ENCODE data around the gene ATP5F1D. TPM values are rescaled to one million over a fixed set of nuclear protein-coding genes. Genes with fewer than 3 reads are reported as not detected.

ATP5F1D gene
- total RNA-seq, 1 donor from 2014 or later, result 282 TPM

- ATAC-seq, result no peak
- DNase-seq (ENCODE audit: low spot score), result no peak
These were observed 15.3 kb downstream of the ATP5F1D start for GRCh38 chr19:1256646-1257474.

- ATAC-seq (no peak), DNase-seq (ENCODE audit: low spot score) (no peak)
These were observed 16.1 kb downstream of the ATP5F1D start for GRCh38 chr19:1257475-1258162.

GRCh38 chr19:1258163-1258492 lies 16.6 kb downstream of the ATP5F1D start:
- no peak for ATAC-seq
- no peak for DNase-seq (ENCODE audit: low spot score)

GRCh38 chr19:1258707-1259205 lies 17.2 kb downstream of the ATP5F1D start:
- DNase-seq (ENCODE audit: low spot score) (no peak), ATAC-seq (no peak)

GRCh38 chr19:1259206-1259875 lies 17.8 kb downstream of the ATP5F1D start:
- DNase-seq (ENCODE audit: low spot score) (peak; percentile 83), ATAC-seq (peak; percentile 16)

- DNase-seq (ENCODE audit: low spot score) (peak; percentile 61), ATAC-seq (no peak)
These were observed 18.6 kb downstream of the ATP5F1D start for GRCh38 chr19:1259876-1260748.

GRCh38 chr19:1260749-1261537 lies 19.4 kb downstream of the ATP5F1D start:
- DNase-seq (ENCODE audit: low spot score), result peak; percentile 98
- ATAC-seq, result peak; percentile 70

GRCh38 chr19:1261538-1261797 lies 19.9 kb downstream of the ATP5F1D start:
- no peak for ATAC-seq
- DNase-seq (ENCODE audit: low spot score), result no peak

DNA sequence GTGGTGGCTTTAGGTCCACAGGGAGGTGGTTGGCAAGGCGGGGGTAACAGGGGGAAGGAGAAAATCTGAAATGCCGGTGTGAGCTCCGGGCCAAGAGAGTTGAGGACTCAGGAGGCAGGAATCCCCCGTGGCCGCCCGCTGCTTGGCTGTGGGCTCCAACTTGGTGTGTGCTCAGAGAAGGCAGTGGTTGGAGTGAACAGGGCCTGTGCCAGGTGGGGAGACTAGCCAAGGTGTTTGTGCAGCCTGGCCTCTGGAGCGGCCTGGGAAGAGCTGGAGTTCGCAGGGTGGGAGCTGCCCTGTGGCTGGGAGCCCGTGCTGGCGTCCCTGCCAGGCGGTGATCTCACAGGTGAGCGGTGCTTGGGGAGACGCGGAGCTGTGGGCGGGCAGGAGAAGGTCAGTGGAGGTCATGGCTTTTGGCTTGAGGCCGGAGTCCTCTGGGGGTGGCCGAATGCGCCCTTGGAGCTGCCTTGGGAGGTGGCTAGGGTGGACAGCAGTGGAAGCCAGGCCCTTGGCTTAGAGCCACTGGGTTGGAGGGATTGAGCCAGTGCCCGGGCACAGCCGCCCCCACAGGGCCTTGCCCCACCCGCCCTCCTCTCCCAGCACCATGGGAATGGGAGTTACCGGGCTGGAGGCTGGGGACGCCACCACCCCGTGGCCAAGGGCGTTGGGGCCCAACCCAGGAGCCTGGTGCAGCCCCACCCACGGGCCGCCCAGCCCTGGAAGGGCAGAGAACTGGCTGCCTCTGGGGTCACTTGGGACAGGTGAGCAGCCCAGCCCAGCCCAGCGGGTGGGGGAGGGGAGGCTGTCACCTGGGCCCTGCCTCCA lies 20.5 kb downstream of the ATP5F1D start:
- peak; percentile 98 for DNase-seq (ENCODE audit: low spot score)
- peak; percentile 61 for ATAC-seq

DNA sequence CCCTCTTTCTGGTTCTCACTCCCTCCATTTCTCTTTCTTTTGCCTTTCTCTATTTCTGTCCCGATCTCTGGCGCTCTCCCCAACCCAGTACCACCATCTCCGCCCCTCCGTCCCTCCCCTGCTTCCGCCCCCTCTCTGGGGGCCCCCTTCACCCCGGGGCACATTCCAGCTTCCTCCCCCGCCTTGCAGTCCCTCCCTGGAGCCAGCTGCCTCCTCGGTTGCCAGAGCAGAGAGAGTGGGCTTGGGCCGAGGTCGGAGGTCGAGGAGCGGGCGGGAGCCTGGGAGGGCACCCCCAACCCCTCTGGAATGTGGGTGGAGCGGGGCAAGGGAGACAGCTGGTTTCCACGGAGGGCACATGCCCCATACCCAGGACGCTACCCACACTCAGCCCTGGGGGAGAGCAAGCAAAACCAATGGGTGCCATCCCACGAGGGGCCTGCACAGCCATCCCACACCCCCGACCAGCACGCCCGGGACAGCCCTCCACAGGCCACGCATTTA lies 21.1 kb downstream of the ATP5F1D start:
- no peak for ATAC-seq
- no peak for DNase-seq (ENCODE audit: low spot score)

- ATAC-seq (no peak), DNase-seq (ENCODE audit: low spot score) (no peak)
These were observed 21.6 kb downstream of the ATP5F1D start for GRCh38 chr19:1263188-1263587.

GRCh38 chr19:1264801-1265614 lies 23.5 kb downstream of the ATP5F1D start:
- ATAC-seq, result no peak
- peak; percentile 52 for DNase-seq (ENCODE audit: low spot score)

- no peak for ATAC-seq
- DNase-seq (ENCODE audit: low spot score), result peak; percentile 63
These were observed 24.1 kb downstream of the ATP5F1D start for GRCh38 chr19:1265615-1266128.

- ATAC-seq (peak; percentile 60), DNase-seq (ENCODE audit: low spot score) (peak; percentile 93)
These were observed 24.8 kb downstream of the ATP5F1D start for GRCh38 chr19:1266129-1266915.

GRCh38 chr19:1266916-1267476 lies 25.4 kb downstream of the ATP5F1D start:
- peak; percentile 55 for ATAC-seq

GRCh38 chr19:1267477-1268225 lies 26.1 kb downstream of the ATP5F1D start:
- ATAC-seq (no peak), DNase-seq (ENCODE audit: low spot score) (peak; percentile 58)

More at GRCh38 chr19:1266916-1267476, 25.4 kb downstream of the ATP5F1D start:
- DNase-seq (ENCODE audit: low spot score), result peak; percentile 84

Measured in left lobe of liver (tissue), 2 donors.